K562 (cell line): ENCODE results near the gene PRKAG2. TPM values are rescaled to one million over a fixed set of nuclear protein-coding genes. Genes with fewer than 3 reads are reported as not detected.

Experiments used
- ATAC-seq: fragments of 200-7000 bp; cut with Tn5 transposase; 3 replicates; pipeline ENCODE4 v1.9.1; 2020; ENCODE audit warnings: moderate library complexity
- BruUV-seq: library from RNA; stranded (reverse); fragments of 400-500 nt; replicated peaks from 2 replicates; lab custom pipeline; 2021; lab: Mats Ljungman, UMichigan
- CTCF ChIA-PET: fragments of 300-600 bp; formaldehyde crosslinking; extraction: SDS; loops from one replicate; lab custom pipeline; 2021; ENCODE audit warnings: low intra/inter-chr PET ratio; lab: Yijun Ruan, JAX
- POLR2A ChIA-PET: fragments of 300-600, 350-650 bp; sonication (Branson Sonifier 250); formaldehyde crosslinking; extraction: SDS; loops from one replicate; lab custom pipeline; 2021; ENCODE audit warnings: antibody characterized with exemption, inconsistent platforms; lab: Yijun Ruan, JAX
- DNase-seq, 4 experiments: peaks; one replicate each; pipeline versions ENCODE4 v3.0.0 to v3.0.0-alpha.2; 2011 to 2018; ENCODE audit warnings: low spot score in 3 of 4, mixed read lengths in 3 of 4; ENCODE audit errors: extremely low read depth in 1 of 4
- FAIRE-seq: peaks from 2 replicates; lab custom pipeline; 2011; peaks lifted over from hg19 to GRCh38; lab: Jason Lieb, UNC
- H2AFZ ChIP-seq: 2 replicates; pipeline ENCODE4 v1.6.0; 2011; ENCODE audit warnings: low read depth, low read length, control low read depth, inconsistent platforms
- H3K27ac ChIP-seq: fragments of 200-600 bp; 3 replicates; pipeline ENCODE4 v1.8.0; 2011; ENCODE audit warnings: low read depth, mild to moderate bottlenecking, control low read depth, inconsistent platforms, low read length, moderate library complexity, mixed read lengths; ENCODE audit errors: extremely low read depth
- H3K27me3 ChIP-seq, 2 experiments: fragments of 300-600 bp in 1 of 2; 2 replicates in 1 of 2; 3 replicates in 1 of 2; pipeline versions ENCODE4 v1.6.0 to v1.8.0; 2011; ENCODE audit warnings: inconsistent platforms in 2 of 2, low read length in 2 of 2, mild to moderate bottlenecking in 1 of 2, mixed read lengths in 1 of 2, moderate library complexity in 1 of 2; ENCODE audit not compliant: control insufficient read depth in 2 of 2, insufficient read depth in 2 of 2
- H3K36me3 ChIP-seq: fragments of 300-600 bp; 3 replicates; pipeline ENCODE4 v1.8.0; 2011; ENCODE audit warnings: mild to moderate bottlenecking, low read length, inconsistent platforms; ENCODE audit not compliant: control insufficient read depth, insufficient read depth
- H3K4me1 ChIP-seq, 2 experiments: fragments of 200-600 bp in 1 of 2; replicated peaks in 1 of 2; 2 replicates in 1 of 2; 3 replicates in 1 of 2; pipeline versions ENCODE4 v1.5.1 to v1.8.0; 2011; ENCODE audit warnings: inconsistent platforms in 2 of 2, low read length in 2 of 2, mild to moderate bottlenecking in 1 of 2, mixed read lengths in 1 of 2, moderate library complexity in 1 of 2; ENCODE audit not compliant: control insufficient read depth in 2 of 2, insufficient read depth in 2 of 2
- H3K4me2 ChIP-seq: 2 replicates; pipeline ENCODE4 v1.6.1; 2011; ENCODE audit warnings: low read length, control low read depth, inconsistent platforms, mixed read lengths; ENCODE audit not compliant: insufficient read depth
- H3K4me3 ChIP-seq: fragments of 200-600 bp; sonication (generic), shearing (Covaris generic); 2 replicates; pipeline ENCODE4 v1.5.1; 2016; ENCODE audit warnings: control low read depth, inconsistent platforms
- H3K79me2 ChIP-seq: fragments of 200-600 bp; 3 replicates; pipeline ENCODE4 v1.8.0; 2011; ENCODE audit warnings: low read length, inconsistent platforms; ENCODE audit not compliant: control insufficient read depth, insufficient read depth
- H3K9ac ChIP-seq, 2 experiments: 2 replicates each; pipeline versions ENCODE4 v1.6.0 to v1.6.1; 2011; ENCODE audit warnings: low read depth in 2 of 2, low read length in 2 of 2, control low read depth in 1 of 2, inconsistent platforms in 1 of 2, mild to moderate bottlenecking in 1 of 2, mixed read lengths in 1 of 2; ENCODE audit not compliant: insufficient read depth in 1 of 2
- H3K9me1 ChIP-seq: one replicate; pipeline ENCODE4 v1.6.0; 2011; ENCODE audit warnings: inconsistent platforms, mild to moderate bottlenecking, low read length, moderate library complexity; ENCODE audit not compliant: control insufficient read depth, insufficient read depth
- H3K9me3 ChIP-seq: replicated peaks from 2 replicates; pipeline ENCODE4 v1.5.1; 2011; ENCODE audit warnings: low read depth, low read length, inconsistent platforms; ENCODE audit not compliant: control insufficient read depth, insufficient read depth
- H4K20me1 ChIP-seq: replicated peaks from 2 replicates; pipeline ENCODE4 v1.6.1; 2011; ENCODE audit warnings: low read length, inconsistent platforms, mixed read lengths; ENCODE audit not compliant: control insufficient read depth, insufficient read depth
- MTA2 ChIP-seq: fragments of 450-650 bp; IDR thresholded peaks from 2 replicates; pipeline ENCODE4 v1.6.1; 2016; ENCODE audit warnings: low read depth
- NR4A1 ChIP-seq, 2 experiments: fragments of 250-450 bp in 1 of 2; fragments of 450-650 bp in 1 of 2; sonication (Bioruptor Pico) in 1 of 2; IDR thresholded peaks; 2 replicates each; pipeline versions ENCODE4 v1.4.0 to v1.6.1; 2016 to 2020; ENCODE audit warnings: mild to moderate bottlenecking in 2 of 2, missing compliant biosample characterization in 1 of 2, missing genetic modification characterization in 1 of 2, moderate library complexity in 1 of 2
- PTTG1 ChIP-seq: fragments of 450-650 bp; IDR thresholded peaks from 2 replicates; pipeline ENCODE4 v1.6.1; 2016; ENCODE audit warnings: low read depth, mild to moderate bottlenecking, missing genetic modification characterization, missing compliant biosample characterization
- ZBTB7A ChIP-seq: IDR thresholded peaks from 2 replicates; pipeline ENCODE4 v1.6.1; 2011; ENCODE audit warnings: low read depth, mild to moderate bottlenecking, low read length, moderate library complexity, borderline replicate concordance; ENCODE audit not compliant: control insufficient read depth
- ZNF146 ChIP-seq: IDR thresholded peaks from one replicate; pipeline ENCODE4 v1.6.1; 2018; ENCODE audit warnings: missing compliant biosample characterization; ENCODE audit not compliant: unreplicated experiment
- ZNF280B ChIP-seq: fragments of 250-450 bp; sonication (Bioruptor Pico); IDR thresholded peaks from 2 replicates; pipeline ENCODE4 v1.5.1; 2021; ENCODE audit warnings: mild to moderate bottlenecking
- ZNF551 ChIP-seq: fragments of 250-450 bp; sonication (Bioruptor Pico); IDR thresholded peaks from 2 replicates; pipeline ENCODE4 v1.5.0; 2021; ENCODE audit warnings: mild to moderate bottlenecking, moderate library complexity
- ZNF785 ChIP-seq: fragments of 250-450 bp; sonication (Bioruptor Pico); IDR thresholded peaks from 2 replicates; pipeline ENCODE4 v1.4.0; 2020; ENCODE audit warnings: mild to moderate bottlenecking
- WGBS: fragments of 100-300 bp; shearing (Covaris generic); methylation state at CpG from one replicate; pipeline ENCODE4 v1.1.6; 2016; ENCODE audit warnings: low coverage, mixed read lengths; ENCODE audit not compliant: insufficient coverage; ENCODE audit errors: missing lambda C conversion rate; 5-methylcytosine and 5-hydroxymethylcytosine counted together
- in situ Hi-C: fragments of 300-500 bp; cut with MboI; formaldehyde crosslinking; loops from 4 replicates; pipeline ENCODE4 v1.15.0; 2018; ENCODE audit warnings: inconsistent platforms, mixed read lengths
- intact Hi-C: fragments of 100-400 bp; cut with micrococcal nuclease; formaldehyde crosslinking; loops from 2 replicates; pipeline ENCODE4 v1.14.2; 2022
- polyA plus RNA-seq, 8 experiments: library from polyadenylated mRNA; depleted of rRNA in 4 of 8; stranded (reverse) in 5 of 8; unstranded in 3 of 8; fragments of >200 nt; fragmentation: Nextera tagmentation in 2 of 8; fragmentation: Illumina TruSeq in 1 of 8; extraction: Ambion mirVana in 2 of 8; extraction: Trizol in 1 of 8; gene quantifications; 2 replicates each; pipeline versions ENCODE4 v1.2.1 to v1.2.3, GENCODE V29; 2011 to 2014; ENCODE audit warnings: inconsistent platforms in 1 of 8, missing spikeins in 1 of 8
- total RNA-seq, 7 experiments: library from RNA; depleted of rRNA in 6 of 7; stranded (reverse); fragments of >200 nt in 6 of 7; fragmentation: Illumina TruSeq in 2 of 7; extraction: Trizol in 2 of 7; gene quantifications; 2 replicates each; pipeline versions ENCODE4 v1.2.1 to v1.2.3, GENCODE V29; 2011 to 2021; ENCODE audit warnings: low replicate concordance in 1 of 7

PRKAG2 gene
- total and polyA plus RNA-seq, 9 of the 15 experiments (the other 6 are each of a cell fraction or from before 2014, with no cell fraction given), result 0.99 to 5.6 (median 3.3) TPM

- no peak overlapping the region for H2AFZ ChIP-seq
- POLR2A ChIA-PET, result no interaction called here
Observed at GRCh38 chr7:151694441-151694827, 182.5 kb downstream of the PRKAG2 start.

GRCh38 chr7:151693140-151693539 lies 183.8 kb downstream of the PRKAG2 start:
- FAIRE-seq (no peak), ATAC-seq (no peak), DNase-seq (no peak)
- no peaks in the 10 kb centered on the region for H3K36me3 ChIP-seq
- intact Hi-C loops (no loop called here), in situ Hi-C loops (no loop called here)
- H3K9me3 ChIP-seq, result no peaks in the 10 kb centered on the region
- H3K4me3 ChIP-seq, result no peak overlapping the region
- ChIA-PET POLR2A (interaction anchor here (0.6 kb wide), 1 partner anchor 10 kb away, joined by 3 read pairs; no protein-coding TSS in a partner anchor), CTCF (no interaction called here)
- H4K20me1 ChIP-seq, result no peaks in the 10 kb centered on the region; the same call in 1 of the 2 replicates
- H3K9me1 ChIP-seq, result no peaks in the 10 kb centered on the region
- no peak overlapping the region for H3K4me2 ChIP-seq
- TF ChIP-seq NR4A1 (CRISPR knock-in tag; IDR thresholded peaks at IDR 0.05) (no peak), NR4A1 (tag; IDR thresholded peaks at IDR 0.05) (no peak), MTA2 (no peak), ZBTB7A (no peak), ZNF551 (CRISPR knock-in tag) (no peak), PTTG1 (no peak), ZNF280B (no peak)
- H3K9ac ChIP-seq, result no peak overlapping the region
- no TSS peak for BruUV-seq
- peaks cover under 1 to 7% of the 10 kb centered on the region in 2 experiments; a peak in 2 of 5 replicates for H3K4me1 ChIP-seq
- WGBS, result 2% methylated on average over 11 of the region's 11 CpGs
- peaks cover 62 to 83% of the 10 kb centered on the region in 2 experiments for H3K27me3 ChIP-seq
- no peaks in the 10 kb centered on the region for H3K79me2 ChIP-seq
- no peak overlapping the region for H2AFZ ChIP-seq
- no peak overlapping the region for H3K27ac ChIP-seq

More at GRCh38 chr7:151694441-151694827, 182.5 kb downstream of the PRKAG2 start:
- Histone ChIP-seq H3K4me2 (no peak overlapping the region), H3K27ac (no peak overlapping the region), H3K4me1 (peaks cover 0 to 3% of the 10 kb centered on the region in 2 experiments; a peak in 1 of 5 replicates), H3K36me3 (no peaks in the 10 kb centered on the region), H3K79me2 (no peaks in the 10 kb centered on the region), H3K9ac (no peak overlapping the region), H3K27me3 (peaks cover 58 to 83% of the 10 kb centered on the region in 2 experiments), H3K9me1 (no peaks in the 10 kb centered on the region), H3K9me3 (no peaks in the 10 kb centered on the region), H4K20me1 (no peaks in the 10 kb centered on the region; the same call in 1 of the 2 replicates), H3K4me3 (no peak overlapping the region)
- DNase-seq (no peak), ATAC-seq (no peak), FAIRE-seq (no peak)
- intact Hi-C loops, result no loop called here
- TF ChIP-seq ZNF785 (no peak), ZNF146 (CRISPR knock-in tag) (peak; percentile 89)
- 0% methylated on average over 5 of the region's 5 CpGs for WGBS
- in situ Hi-C loops, result no loop called here
- BruUV-seq, result no TSS peak
- CTCF ChIA-PET, result no interaction called here
